GM13977 (cell line): ENCODE results near the gene CDK7.

Experiments
- DNase-seq: peaks from one replicate; pipeline ENCODE4 v3.0.0; 2012; ENCODE audit warnings: low spot score
- CTCF ChIP-seq: IDR thresholded peaks from 2 replicates; pipeline ENCODE4 v1.5.1; 2012; ENCODE audit warnings: mild to moderate bottlenecking, control low read depth; ENCODE audit not compliant: insufficient read depth; ENCODE audit errors: extremely low read depth, missing control alignments
- in situ Hi-C: fragments of 300-500 bp; cut with MboI; formaldehyde crosslinking; loops from one replicate; pipeline ENCODE4 v1.12.0; 2022; ENCODE audit warnings: low sequenced_read_pairs, low pct_unique_long_range_greater_than_20kb, mixed read lengths, inconsistent platforms; ENCODE audit not compliant: unreplicated experiment

Gene CDK7

DNA sequence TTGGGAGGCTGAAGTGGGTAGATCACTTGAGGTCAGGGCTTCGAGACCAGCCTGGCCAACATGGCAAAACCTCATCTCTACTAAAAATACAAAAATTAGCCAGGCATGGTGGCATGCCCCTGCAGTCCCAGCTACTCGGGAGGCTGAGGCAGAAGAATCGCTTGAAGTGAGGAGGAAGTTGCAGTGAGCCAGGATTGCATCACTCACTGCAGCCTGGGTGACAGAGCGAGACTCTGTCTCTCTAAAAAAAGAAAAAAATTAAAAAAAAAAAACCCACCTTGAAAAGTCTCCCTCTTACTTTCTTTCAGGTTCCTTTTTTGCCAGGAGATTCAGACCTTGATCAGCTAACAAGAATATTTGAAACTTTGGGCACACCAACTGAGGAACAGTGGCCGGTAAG is 34.2 kb downstream of the CDK7 start:
- no peak for DNase-seq
- TF ChIP-seq CTCF: no peak
- in situ Hi-C loops: no loop called here

- TF ChIP-seq CTCF: no peak
- DNase-seq: no peak
- in situ Hi-C loops: no loop called here
Observed at GRCh38 chr5:69270840-69271239, 36.2 kb downstream of the CDK7 start.

GRCh38 chr5:69271376-69271775 is 36.7 kb downstream of the CDK7 start:
- TF ChIP-seq CTCF: no peak
- no peak for DNase-seq
- in situ Hi-C loops: no loop called here

- no peak for TF ChIP-seq CTCF
- no peak for DNase-seq
- in situ Hi-C loops: no loop called here
Observed at GRCh38 chr5:69275563-69275962, 40.9 kb downstream of the CDK7 start.

GRCh38 chr5:69276422-69277174 is 41.9 kb downstream of the CDK7 start:
- no peak for DNase-seq
- in situ Hi-C loops: no loop called here
- TF ChIP-seq CTCF: no peak

DNA sequence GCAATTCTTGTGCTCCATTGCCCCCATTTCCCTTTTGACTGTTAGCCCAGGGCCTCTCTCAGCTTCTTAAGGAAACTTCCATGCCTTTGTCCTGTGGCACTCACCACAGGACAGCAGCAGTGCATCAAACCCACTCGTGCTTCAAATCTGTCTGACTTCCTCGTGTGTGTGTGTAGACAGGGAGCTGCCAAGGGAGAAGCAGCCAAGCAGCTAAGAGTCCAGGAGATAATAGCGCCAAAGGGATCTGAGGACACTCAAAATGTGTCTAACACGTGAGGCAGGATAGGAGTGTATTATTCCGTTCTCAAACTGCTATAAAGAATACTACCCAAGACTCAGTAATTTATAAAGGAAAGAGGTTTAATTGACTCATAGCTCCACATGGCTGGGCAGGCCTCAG is 44.8 kb downstream of the CDK7 start:
- in situ Hi-C loops: no loop called here
- DNase-seq: no peak
- no peak for TF ChIP-seq CTCF
